ENCODE measurements around the gene RBM3.

Gene RBM3

GRCh38 chrX:48617542-48618340, 43.5 kb downstream of the RBM3 start:
- no peak overlapping the region for H3K4me3 ChIP-seq (ENCODE audit: low read depth, low read length)
- TF ChIP-seq CTCF (conservative IDR thresholded peaks at IDR 0.05; ENCODE audit: low read depth, low read length), result no peak
- DNase-seq (ENCODE audit: low read depth), result peak; percentile 73

DNA sequence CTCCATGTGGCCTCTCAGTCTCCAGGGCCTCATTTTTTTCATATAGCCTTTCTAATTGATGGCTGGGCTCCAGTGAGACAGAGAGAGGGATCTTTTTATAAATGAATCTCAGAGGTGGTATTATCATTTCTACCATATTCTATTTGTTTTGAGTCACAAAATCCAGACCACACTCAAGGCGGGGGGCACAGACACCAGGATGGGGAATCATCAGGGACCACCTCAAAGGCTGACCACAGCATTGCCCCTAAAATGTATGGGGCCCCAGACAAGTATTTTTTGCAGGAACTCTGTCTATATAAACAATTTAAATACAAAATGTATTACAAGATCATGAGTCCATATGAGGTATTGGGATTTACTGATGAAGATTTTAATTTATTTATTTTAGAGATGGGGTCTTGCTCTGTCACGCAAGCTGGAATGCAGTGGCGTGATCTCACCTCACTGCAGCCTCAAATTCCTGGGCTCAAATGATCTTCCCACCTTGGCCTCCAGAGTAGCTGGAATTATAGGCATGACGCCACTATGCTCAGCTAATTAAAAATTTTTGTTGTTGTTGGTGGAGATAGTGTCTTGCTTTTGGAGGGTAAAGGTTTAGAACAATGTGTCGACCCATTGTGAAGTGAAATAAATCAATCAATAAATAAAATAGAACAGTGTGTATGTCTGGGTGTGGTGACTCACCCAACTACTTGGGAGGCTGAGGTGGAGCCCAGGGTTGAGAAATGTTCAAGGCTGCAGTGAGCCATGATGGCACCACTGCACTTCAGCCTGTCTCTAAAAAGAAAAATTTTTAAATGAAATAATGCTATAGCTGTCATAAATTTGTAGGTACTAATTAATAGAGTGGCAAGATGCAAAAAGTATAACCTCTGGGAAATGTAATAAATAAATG, 52.4 kb downstream of the RBM3 start:
- peak; percentile 33 for DNase-seq (ENCODE audit: low read depth)

More for the DNA sequence above, 52.4 kb downstream of the RBM3 start:
- H3K4me3 ChIP-seq (ENCODE audit: low read depth, low read length), result no peak overlapping the region
- no peak for TF ChIP-seq CTCF (conservative IDR thresholded peaks at IDR 0.05; ENCODE audit: low read depth, low read length)
